NB4 (cell line): ENCODE data around the gene ADAMTSL2.

Source experiments
- DNase-seq: peaks from one replicate; pipeline ENCODE4 v3.0.0; 2010; ENCODE audit warnings: low read depth
- H3K4me3 ChIP-seq: one replicate; pipeline ENCODE4 v1.5.1; 2011; ENCODE audit warnings: mild to moderate bottlenecking, low read depth, low read length, moderate library complexity
- MYC ChIP-seq: IDR thresholded peaks from 2 replicates; pipeline ENCODE4 v1.6.1; 2011; ENCODE audit warnings: low read depth, low read length
- POLR2A ChIP-seq: IDR thresholded peaks from 2 replicates; pipeline ENCODE4 v1.6.1; 2011; ENCODE audit warnings: mild to moderate bottlenecking; ENCODE audit not compliant: insufficient read length; ENCODE audit errors: extremely low read depth
- TF ChIP-seq, protein P1 (sequence below): IDR thresholded peaks from one replicate; pipeline ENCODE4 v1.5.1; 2012; ENCODE audit warnings: low read depth, low read length
- TF ChIP-seq, protein P2 (sequence below): IDR thresholded peaks from 2 replicates; pipeline ENCODE4 v1.6.1; 2011; ENCODE audit warnings: low read depth, low read length

Gene ADAMTSL2

DNA sequence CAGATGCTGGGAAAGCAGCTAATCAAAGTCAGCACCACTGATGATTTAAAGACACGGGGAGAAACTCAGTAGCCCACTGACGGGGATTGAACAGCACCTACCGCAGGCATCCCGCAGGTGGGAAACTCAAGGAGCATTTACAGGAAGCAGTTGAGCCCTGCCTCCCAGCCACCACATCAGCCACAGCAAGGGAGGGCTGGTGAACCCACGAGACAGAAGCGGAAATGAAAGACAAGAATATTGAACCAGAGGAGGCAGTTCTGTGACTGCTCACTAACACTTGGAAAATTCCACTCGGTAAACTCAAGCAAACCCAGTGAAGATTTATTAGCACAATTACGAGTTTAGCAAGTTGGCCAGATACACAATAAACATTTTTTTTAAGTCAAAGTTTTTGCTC lies 85.3 kb downstream of the ADAMTSL2 start:
- TF ChIP-seq MYC, result no peak
- TF ChIP-seq, protein P1, sequence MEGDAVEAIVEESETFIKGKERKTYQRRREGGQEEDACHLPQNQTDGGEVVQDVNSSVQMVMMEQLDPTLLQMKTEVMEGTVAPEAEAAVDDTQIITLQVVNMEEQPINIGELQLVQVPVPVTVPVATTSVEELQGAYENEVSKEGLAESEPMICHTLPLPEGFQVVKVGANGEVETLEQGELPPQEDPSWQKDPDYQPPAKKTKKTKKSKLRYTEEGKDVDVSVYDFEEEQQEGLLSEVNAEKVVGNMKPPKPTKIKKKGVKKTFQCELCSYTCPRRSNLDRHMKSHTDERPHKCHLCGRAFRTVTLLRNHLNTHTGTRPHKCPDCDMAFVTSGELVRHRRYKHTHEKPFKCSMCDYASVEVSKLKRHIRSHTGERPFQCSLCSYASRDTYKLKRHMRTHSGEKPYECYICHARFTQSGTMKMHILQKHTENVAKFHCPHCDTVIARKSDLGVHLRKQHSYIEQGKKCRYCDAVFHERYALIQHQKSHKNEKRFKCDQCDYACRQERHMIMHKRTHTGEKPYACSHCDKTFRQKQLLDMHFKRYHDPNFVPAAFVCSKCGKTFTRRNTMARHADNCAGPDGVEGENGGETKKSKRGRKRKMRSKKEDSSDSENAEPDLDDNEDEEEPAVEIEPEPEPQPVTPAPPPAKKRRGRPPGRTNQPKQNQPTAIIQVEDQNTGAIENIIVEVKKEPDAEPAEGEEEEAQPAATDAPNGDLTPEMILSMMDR, result no peak
- TF ChIP-seq, protein P2, sequence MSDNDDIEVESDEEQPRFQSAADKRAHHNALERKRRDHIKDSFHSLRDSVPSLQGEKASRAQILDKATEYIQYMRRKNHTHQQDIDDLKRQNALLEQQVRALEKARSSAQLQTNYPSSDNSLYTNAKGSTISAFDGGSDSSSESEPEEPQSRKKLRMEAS, result no peak
- TF ChIP-seq POLR2A, result no peak
- no peak overlapping the region for H3K4me3 ChIP-seq
- DNase-seq, result no peak

DNA sequence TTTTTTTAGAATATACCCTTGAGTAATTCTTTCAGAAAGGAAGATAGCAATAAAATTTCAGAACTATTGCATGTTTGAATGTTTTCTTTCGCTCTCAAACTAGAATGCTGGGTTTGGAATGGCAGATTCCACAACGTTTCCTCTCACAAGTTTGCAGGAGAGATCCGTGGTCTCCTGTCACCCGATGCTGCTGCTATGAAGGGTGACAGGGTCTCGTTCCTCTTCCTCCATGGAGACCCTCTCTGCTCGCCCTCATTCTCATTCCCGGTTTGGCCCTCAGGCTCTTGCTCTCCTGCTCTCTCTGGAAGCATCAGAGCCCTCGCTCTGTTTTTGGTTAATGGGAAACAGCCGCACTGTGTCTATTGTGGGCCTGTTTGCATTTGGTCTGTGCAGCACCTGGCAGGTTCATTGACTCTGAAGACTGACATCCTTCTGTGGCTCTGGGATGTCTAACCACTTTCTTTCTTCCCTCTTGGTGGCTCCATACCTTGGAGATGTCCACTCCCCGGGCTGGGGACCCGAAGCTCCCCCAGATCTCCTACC lies 87.3 kb downstream of the ADAMTSL2 start:
- TF ChIP-seq POLR2A, result no peak
- TF ChIP-seq, protein P2, result no peak
- TF ChIP-seq, protein P1, result no peak
- no peak for TF ChIP-seq MYC
- no peak overlapping the region for H3K4me3 ChIP-seq
- DNase-seq, result no peak

DNA sequence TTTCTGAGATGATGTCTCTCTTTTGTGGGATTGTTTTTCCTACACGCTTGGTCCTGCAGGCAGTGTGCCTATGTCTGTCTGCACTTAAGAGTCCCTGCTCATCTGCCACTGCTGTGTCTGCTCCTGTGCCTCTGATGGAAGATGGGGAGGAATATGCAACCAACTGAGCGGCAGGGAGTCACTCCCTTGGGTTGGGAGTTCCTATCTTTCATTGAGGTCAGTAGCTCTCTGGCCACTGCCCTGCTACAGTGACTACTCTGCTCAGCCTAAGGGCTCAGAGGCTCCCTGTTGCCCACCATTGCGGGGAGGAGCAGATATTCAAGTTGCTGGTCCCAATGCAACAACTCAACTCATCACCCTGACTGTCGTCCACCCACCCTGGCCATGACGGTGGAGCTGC lies 88.1 kb downstream of the ADAMTSL2 start:
- no peak overlapping the region for H3K4me3 ChIP-seq
- no peak for DNase-seq

More for the DNA sequence above, 88.1 kb downstream of the ADAMTSL2 start:
- TF ChIP-seq MYC, result no peak
- TF ChIP-seq POLR2A, result no peak
- TF ChIP-seq, protein P2, result no peak
